Amygdala (tissue), 56 donors: Measurements from ENCODE around the gene C6orf15.

Experiments used
- DNase-seq, 56 donors: peaks; one replicate each; lab custom pipeline; 2025; lab: John Stamatoyannopoulos, UW

C6orf15 gene

GRCh38 chr6:31131595-31131994 is 19.2 kb upstream of the C6orf15 start:
- no peak for DNase-seq

- DNase-seq = no peak
Observed at GRCh38 chr6:31130751-31131150, 18.4 kb upstream of the C6orf15 start.

- DNase-seq = no peak
Observed at GRCh38 chr6:31129130-31129529, 16.8 kb upstream of the C6orf15 start.

- DNase-seq = peak in 22 of 56 donors; percentile 2 to 49 (median 12)
Observed at GRCh38 chr6:31128093-31128676, 15.8 kb upstream of the C6orf15 start.

- no peak for DNase-seq
Observed at GRCh38 chr6:31126396-31127175, 14.2 kb upstream of the C6orf15 start.

GRCh38 chr6:31125586-31126363 is 13.4 kb upstream of the C6orf15 start:
- DNase-seq = no peak

GRCh38 chr6:31125162-31125561 is 12.8 kb upstream of the C6orf15 start:
- no peak for DNase-seq

- peak in 37 of 56 donors; percentile 1 to 61 (median 19) for DNase-seq
Observed at GRCh38 chr6:31122791-31123706, 10.7 kb upstream of the C6orf15 start.

- DNase-seq = no peak
Observed at GRCh38 chr6:31121131-31121790, 8.9 kb upstream of the C6orf15 start.

GRCh38 chr6:31120151-31120915 is 8.0 kb upstream of the C6orf15 start, which contains the start of gene CDSN:
TSS of gene CDSN (minus strand) at chr6:31120446. CDS start at chr6:31120419, 27 bp downstream.
- DNase-seq = no peak

GRCh38 chr6:31118178-31118577 is 5.8 kb upstream of the C6orf15 start:
- DNase-seq = no peak

GRCh38 chr6:31116661-31117385 is 4.4 kb upstream of the C6orf15 start:
- no peak for DNase-seq

- DNase-seq = no peak
Observed at GRCh38 chr6:31115941-31116560, 3.7 kb upstream of the C6orf15 start.

- DNase-seq = peak in 2 of 56 donors; percentile 21 to 26
Observed at GRCh38 chr6:31114970-31115849, 2.8 kb upstream of the C6orf15 start.

GRCh38 chr6:31114541-31114878 is 2.1 kb upstream of the C6orf15 start, which contains the start of gene PSORS1C1:
TSS of gene PSORS1C1 (plus strand) at chr6:31114800. CDS start at chr6:31129633, 14,833 bp downstream.
- DNase-seq = peak in 14 of 56 donors; percentile 8 to 65 (median 18)

- no peak for DNase-seq
Observed at GRCh38 chr6:31113861-31114540, 1.6 kb upstream of the C6orf15 start.
